Measurements from ENCODE around the gene EFCC1. TPM values are rescaled to one million over a fixed set of nuclear protein-coding genes. Genes with fewer than 3 reads are reported as not detected.

The EFCC1 gene
- total RNA-seq, 1 donor from 2014 or later: 15.9 TPM

DNA sequence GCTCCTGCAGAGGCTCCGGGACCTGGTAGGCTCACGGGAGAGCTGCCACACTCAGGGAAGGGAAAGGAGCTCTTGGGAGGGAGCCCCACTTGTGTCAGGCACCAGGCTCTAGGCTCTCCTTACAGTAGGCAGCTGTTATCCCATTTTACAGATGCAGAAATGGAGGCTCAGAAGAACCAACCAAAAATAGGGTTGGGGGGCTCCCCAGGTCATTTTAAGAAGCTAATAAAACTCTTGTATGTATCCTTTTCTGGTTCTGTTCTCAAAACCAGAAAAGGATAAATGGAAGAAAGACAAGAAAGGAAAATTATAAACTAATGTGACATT, 36.0 kb downstream of the EFCC1 start:
- no peak overlapping the region for H3K4me3 Mint-ChIP-seq (ENCODE audit: unreplicated experiment)
- H3K4me1 Mint-ChIP-seq (ENCODE audit: unreplicated experiment): peaks cover 21% of the 10 kb centered on the region
- peaks cover 2% of the 10 kb centered on the region for H3K27me3 Mint-ChIP-seq (ENCODE audit: unreplicated experiment)
- TF ChIP-seq CTCF (IDR thresholded peaks at IDR 0.05; ENCODE audit: unreplicated experiment): no peak
- no peak for DNase-seq (ENCODE audit: low spot score)
- peaks cover under 1% of the 10 kb centered on the region for H3K9me3 Mint-ChIP-seq (ENCODE audit: unreplicated experiment)
- no peak overlapping the region for H3K27ac Mint-ChIP-seq (ENCODE audit: unreplicated experiment)
- peaks cover 17% of the 10 kb centered on the region for H3K36me3 Mint-ChIP-seq (ENCODE audit: low read depth, unreplicated experiment)

- H3K4me3 Mint-ChIP-seq (ENCODE audit: unreplicated experiment): no peak overlapping the region
- peaks cover 18% of the 10 kb centered on the region for H3K4me1 Mint-ChIP-seq (ENCODE audit: unreplicated experiment)
- no peak for TF ChIP-seq CTCF (IDR thresholded peaks at IDR 0.05; ENCODE audit: unreplicated experiment)
- H3K27ac Mint-ChIP-seq (ENCODE audit: unreplicated experiment): no peak overlapping the region
- peaks cover 15% of the 10 kb centered on the region for H3K36me3 Mint-ChIP-seq (ENCODE audit: low read depth, unreplicated experiment)
- H3K27me3 Mint-ChIP-seq (ENCODE audit: unreplicated experiment): peaks cover 2% of the 10 kb centered on the region
- H3K9me3 Mint-ChIP-seq (ENCODE audit: unreplicated experiment): peaks cover 4% of the 10 kb centered on the region
- no peak for DNase-seq (ENCODE audit: low spot score)
Observed at GRCh38 chr3:129038121-129038855, 37.2 kb downstream of the EFCC1 start.

- peaks cover 2% of the 10 kb centered on the region for H3K27me3 Mint-ChIP-seq (ENCODE audit: unreplicated experiment)
- H3K4me1 Mint-ChIP-seq (ENCODE audit: unreplicated experiment): peaks cover 13% of the 10 kb centered on the region
- peak overlapping the region; percentile 42 for H3K27ac Mint-ChIP-seq (ENCODE audit: unreplicated experiment)
- H3K36me3 Mint-ChIP-seq (ENCODE audit: low read depth, unreplicated experiment): peaks cover 14% of the 10 kb centered on the region
- H3K9me3 Mint-ChIP-seq (ENCODE audit: unreplicated experiment): peaks cover 4% of the 10 kb centered on the region
- no peak for TF ChIP-seq CTCF (IDR thresholded peaks at IDR 0.05; ENCODE audit: unreplicated experiment)
- no peak overlapping the region for H3K4me3 Mint-ChIP-seq (ENCODE audit: unreplicated experiment)
- no peak for DNase-seq (ENCODE audit: low spot score)
Observed at GRCh38 chr3:129039271-129040038, 38.4 kb downstream of the EFCC1 start.

- DNase-seq (ENCODE audit: low spot score): no peak
- Mint-ChIP-seq H3K27ac (ENCODE audit: unreplicated experiment) (peak overlapping the region; percentile 42), H3K36me3 (ENCODE audit: low read depth, unreplicated experiment) (peaks cover 13% of the 10 kb centered on the region), H3K4me1 (ENCODE audit: unreplicated experiment) (peaks cover 9% of the 10 kb centered on the region), H3K9me3 (ENCODE audit: unreplicated experiment) (peaks cover 4% of the 10 kb centered on the region), H3K4me3 (ENCODE audit: unreplicated experiment) (no peak overlapping the region), H3K27me3 (ENCODE audit: unreplicated experiment) (peaks cover 4% of the 10 kb centered on the region)
- TF ChIP-seq CTCF (IDR thresholded peaks at IDR 0.05; ENCODE audit: unreplicated experiment): no peak
Observed at GRCh38 chr3:129040039-129040336, 38.9 kb downstream of the EFCC1 start.
